Esophagus squamous epithelium (tissue), 4 donors: ENCODE results near the gene ERG.

Source experiments
- CTCF ChIP-seq, 6 experiments: fragments of 450-650 bp in 4 of 6; fragments of 200-600 bp in 2 of 6; sonication (generic) in 2 of 6; IDR thresholded peaks; one replicate each; pipeline ENCODE4 v1.5.1; 2016 to 2019; ENCODE audit warnings: antibody characterized with exemption in 6 of 6, mild to moderate bottlenecking in 4 of 6, moderate library complexity in 4 of 6
- POLR2A ChIP-seq, 4 donors: fragments of 450-650 bp; IDR thresholded peaks; one replicate each; pipeline ENCODE4 v1.6.1; 2017; ENCODE audit warnings: antibody characterized with exemption in 4 of 4, mild to moderate bottlenecking in 4 of 4, moderate library complexity in 3 of 4

- TF ChIP-seq POLR2A (IDR thresholded peaks at IDR 0.05) (no peak), CTCF (IDR thresholded peaks at IDR 0.05) (no peak)
Observed at GRCh38 chr21:38527737-38528136, 29.5 kb upstream of the ERG start.
